GM04504 (cell line): ENCODE results near the gene ALOX12.
A peak's percentile ranks its signal among the peaks of the same experiment; 100 is the strongest.

Experiments
- DNase-seq: peaks from one replicate; pipeline ENCODE4 v3.0.0-alpha.2; 2012; ENCODE audit warnings: low read depth

Gene ALOX12

GRCh38 chr17:7022781-7023571 lies 27.1 kb downstream of the ALOX12 start, which contains the start of gene BCL6B:
BCL6B (plus strand) TSS chr17:7023050; CDS start chr17:7023672, 622 bp downstream.
- no peak for DNase-seq

DNA sequence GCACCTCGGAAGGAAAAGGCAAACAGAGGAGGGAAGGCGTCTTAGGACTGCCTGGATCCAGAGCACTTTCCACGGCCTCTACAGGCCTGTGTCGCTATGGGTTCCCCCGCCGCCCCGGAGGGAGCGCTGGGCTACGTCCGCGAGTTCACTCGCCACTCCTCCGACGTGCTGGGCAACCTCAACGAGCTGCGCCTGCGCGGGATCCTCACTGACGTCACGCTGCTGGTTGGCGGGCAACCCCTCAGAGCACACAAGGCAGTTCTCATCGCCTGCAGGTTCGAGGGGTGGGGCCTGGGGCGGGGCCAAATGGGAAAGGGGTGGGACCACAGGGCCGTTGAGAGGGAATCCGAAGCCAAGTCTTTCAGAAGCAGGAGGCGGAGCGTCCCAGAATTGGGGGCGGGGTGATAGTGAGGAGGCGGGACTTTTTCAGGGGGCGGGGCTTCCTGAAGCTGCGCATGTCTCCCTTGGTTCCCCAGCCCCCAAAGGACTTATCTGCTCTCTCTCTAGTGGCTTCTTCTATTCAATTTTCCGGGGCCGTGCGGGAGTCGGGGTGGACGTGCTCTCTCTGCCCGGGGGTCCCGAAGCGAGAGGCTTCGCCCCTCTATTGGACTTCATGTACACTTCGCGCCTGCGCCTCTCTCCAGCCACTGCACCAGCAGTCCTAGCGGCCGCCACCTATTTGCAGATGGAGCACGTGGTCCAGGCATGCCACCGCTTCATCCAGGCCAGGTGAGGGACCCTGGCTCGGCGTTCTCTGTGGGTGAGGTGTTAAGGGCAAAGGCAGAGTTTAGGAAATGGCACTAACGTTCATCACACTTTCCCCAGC lies 27.9 kb downstream of the ALOX12 start:
- no peak for DNase-seq

- no peak for DNase-seq
Observed at GRCh38 chr17:7024402-7024785, 28.5 kb downstream of the ALOX12 start.

DNA sequence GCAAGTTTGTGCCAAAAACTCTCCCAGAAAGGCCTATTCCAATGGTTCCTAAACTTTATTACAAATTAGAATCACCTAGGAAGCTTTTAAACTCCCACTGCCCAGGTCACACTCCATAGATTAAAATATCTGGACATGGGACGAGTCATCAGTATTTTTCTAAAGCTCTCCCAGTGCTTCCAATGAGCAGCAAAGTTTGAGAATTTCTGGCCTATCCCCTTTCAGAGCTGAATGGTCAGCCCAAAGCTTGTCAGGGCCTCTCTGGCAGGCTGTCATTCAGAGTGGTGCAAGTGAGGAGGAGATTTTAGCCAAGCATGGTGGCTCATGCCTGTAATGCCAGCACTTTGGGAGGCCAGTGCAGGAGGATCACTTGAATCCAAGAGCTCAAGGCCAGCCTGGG lies 29.4 kb downstream of the ALOX12 start:
- DNase-seq, result no peak

DNA sequence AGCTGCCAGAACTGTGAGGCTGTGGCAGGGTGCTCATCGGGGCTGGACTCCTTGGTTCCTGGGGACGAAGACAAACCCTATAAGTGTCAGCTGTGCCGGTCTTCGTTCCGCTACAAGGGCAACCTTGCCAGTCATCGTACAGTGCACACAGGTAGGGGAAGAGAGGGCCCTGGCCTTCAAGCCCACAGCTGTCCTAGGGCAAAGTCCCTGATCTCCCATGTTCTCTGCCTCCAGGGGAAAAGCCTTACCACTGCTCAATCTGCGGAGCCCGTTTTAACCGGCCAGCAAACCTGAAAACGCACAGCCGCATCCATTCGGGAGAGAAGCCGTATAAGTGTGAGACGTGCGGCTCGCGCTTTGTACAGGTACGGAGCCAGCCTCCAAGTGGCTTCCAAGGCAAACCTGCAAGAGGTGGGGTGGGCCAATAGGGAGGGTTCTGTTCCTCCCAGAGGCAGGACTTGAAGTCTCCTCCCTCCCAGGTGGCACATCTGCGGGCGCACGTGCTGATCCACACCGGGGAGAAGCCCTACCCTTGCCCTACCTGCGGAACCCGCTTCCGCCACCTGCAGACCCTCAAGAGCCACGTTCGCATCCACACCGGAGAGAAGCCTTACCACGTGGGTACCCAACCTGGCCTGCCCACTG lies 30.7 kb downstream of the ALOX12 start:
- DNase-seq, result no peak

DNA sequence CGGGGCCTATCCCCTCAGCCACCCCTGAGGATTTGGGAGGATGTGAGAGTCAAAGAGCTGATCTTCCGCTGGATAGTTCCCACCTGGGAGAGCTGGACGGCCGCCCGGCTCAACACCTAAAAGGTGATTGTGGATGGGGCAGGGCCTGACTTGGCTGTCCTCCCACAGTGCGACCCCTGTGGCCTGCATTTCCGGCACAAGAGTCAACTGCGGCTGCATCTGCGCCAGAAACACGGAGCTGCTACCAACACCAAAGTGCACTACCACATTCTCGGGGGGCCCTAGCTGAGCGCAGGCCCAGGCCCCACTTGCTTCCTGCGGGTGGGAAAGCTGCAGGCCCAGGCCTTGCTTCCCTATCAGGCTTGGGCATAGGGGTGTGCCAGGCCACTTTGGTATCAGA lies 31.5 kb downstream of the ALOX12 start:
- DNase-seq, result no peak

GRCh38 chr17:7029096-7029495 lies 33.2 kb downstream of the ALOX12 start:
- DNase-seq, result no peak

DNA sequence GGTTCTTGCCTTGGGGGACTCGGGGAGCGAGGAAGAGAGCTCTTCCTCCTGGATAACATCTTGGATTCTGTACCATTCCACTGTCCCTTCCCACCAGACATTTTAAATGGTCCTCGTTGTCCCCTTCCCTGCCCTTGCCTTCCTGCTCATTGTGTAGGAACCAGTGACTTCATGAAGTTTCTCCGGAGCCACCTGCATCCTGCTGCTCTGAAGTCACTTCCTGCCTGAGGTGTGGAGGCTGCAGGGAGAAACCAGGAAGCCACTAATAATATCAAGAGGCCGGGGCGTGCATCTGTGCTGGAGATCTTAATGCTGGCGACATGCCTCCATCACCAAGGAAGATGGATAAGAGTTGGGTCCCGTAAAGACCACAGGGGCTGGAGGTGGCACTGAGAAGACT lies 33.8 kb downstream of the ALOX12 start:
- no peak for DNase-seq

- no peak for DNase-seq
Observed at GRCh38 chr17:7034955-7035590, 39.2 kb downstream of the ALOX12 start.

- peak; percentile 92 for DNase-seq
Observed at GRCh38 chr17:7035591-7036368, 39.9 kb downstream of the ALOX12 start, which contains the start of gene SLC16A13. SLC16A13 (plus strand) TSS chr17:7036015; CDS start chr17:7036383, 368 bp downstream.

- DNase-seq, result no peak
Observed at GRCh38 chr17:7038025-7038862, 42.4 kb downstream of the ALOX12 start.

DNA sequence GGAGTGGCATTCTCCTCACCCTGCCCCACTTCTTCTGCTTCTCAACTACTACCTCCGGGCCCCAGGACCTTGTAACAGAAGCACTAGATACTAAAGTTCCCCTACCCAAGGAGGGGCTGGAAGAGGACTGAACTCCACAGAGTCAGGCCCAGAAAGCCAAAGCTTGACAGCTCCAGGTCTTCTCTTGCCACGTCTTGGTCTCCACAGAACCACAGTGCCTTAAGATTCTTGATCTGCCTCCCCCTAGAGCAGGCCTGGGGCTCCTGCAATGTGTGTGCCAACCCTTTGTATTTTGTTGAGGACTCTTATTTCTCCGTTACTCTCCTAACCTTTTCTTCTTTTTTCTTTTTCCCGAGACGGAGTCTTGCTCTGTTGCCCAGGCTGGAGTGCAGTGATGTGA lies 44.0 kb downstream of the ALOX12 start:
- DNase-seq, result no peak

GRCh38 chr17:7041607-7042500 lies 46.0 kb downstream of the ALOX12 start:
- no peak for DNase-seq

DNA sequence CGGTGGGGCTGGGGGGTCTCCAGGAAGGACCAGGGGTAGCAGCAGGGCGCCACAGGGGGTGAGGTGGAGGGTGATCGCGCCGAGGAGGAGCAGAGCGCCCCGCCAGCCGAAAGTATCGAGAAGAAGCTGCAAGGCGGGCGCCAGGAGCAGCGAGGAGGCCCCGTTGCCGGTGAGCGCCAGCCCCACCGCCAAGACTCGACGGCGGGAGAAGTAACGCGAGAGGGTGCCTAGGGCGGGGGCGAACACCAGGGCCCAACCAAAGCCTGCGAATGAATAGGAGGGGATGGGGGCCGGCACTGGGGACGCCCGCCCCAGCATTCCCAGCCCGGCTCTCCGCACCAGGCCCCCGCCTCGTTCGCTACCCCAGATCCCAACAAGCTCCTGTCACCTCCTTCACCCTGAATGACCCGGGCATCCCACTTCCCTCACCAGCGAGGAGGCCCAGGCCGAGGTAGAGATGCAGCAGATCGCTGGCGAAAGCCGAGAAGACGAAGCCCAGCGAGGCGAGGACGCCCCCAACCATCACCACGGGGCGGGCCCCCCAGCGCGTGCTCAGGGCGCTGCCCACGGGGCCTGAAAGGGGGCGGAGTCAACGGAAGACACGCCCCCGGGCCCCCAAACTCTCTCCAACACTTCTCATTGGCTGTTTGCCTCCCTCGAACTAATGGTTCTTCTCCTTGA lies 46.8 kb downstream of the ALOX12 start:
- no peak for DNase-seq

DNA sequence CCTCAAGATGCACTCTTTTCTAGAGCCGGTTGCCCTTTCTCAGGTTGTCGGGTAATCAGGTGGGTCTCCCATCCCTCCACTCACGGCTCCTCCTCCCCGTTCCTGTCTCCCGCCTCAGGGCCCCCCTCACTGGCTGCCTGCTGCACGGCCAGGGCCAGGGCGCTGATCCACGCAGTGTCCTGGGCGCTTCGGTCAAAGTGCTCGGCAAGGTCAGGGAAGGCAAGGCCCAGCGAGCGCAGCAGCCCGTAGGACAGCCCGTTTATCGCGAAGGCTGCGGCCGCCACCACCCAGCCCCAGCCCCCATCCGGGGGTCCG lies 47.3 kb downstream of the ALOX12 start:
- DNase-seq, result no peak

DNA sequence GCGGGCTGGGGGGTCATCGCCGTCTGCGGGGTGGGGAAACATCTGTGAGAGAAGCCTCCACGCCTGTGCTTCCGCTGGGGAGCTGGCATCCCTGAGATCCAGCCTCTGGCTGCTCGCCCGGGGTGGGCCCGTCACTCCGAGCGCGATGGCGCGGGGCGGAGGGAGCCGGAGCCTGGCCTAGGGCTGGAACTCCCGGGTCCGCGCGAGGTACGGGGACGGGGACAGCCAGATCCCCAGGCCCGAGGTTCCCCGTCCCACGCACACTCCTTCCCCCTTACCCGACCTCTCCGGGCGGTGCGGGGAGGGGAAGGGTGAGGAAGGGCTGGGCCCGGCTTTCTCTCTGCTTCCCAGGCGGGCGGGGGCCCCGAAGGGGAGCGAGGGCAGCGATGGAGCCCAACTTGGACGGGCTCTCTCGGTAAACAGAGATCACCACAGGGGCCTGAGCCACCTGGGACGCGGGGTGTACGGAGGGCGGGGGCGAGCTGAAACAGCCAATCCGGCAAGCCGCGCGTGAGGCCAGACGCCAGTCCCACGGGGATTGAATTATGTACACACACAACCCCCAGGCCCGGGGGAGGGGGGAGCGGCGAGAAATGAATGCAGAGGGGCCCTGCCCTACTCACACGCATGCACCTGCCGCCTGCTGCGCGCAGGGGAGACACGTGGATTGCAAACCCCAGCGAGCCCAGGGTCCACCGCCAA lies 47.8 kb downstream of the ALOX12 start, which contains the start of gene SLC16A11:
SLC16A11 (minus strand) TSS at position 596 of the 702 bp plus-strand sequence; CDS start at position 17, 579 bp downstream.
- no peak for DNase-seq

GRCh38 chr17:7045492-7046126 lies 49.8 kb downstream of the ALOX12 start:
- no peak for DNase-seq
